Loucy (cell line): ENCODE measurements around the gene OR2A14.
A peak's percentile ranks its signal among the peaks of the same experiment; 100 is the strongest.
"Not testable (repeated sequence)": the region's sequence is repeated elsewhere in the genome, so short reads cannot be mapped to it uniquely, and the experiment has no call there.

Source experiments
- H2AFZ ChIP-seq: fragments of 200-600 bp; sonication (generic); 2 replicates; pipeline ENCODE4 v1.6.0; 2016; ENCODE audit warnings: antibody characterized with exemption, mild to moderate bottlenecking, low read length, moderate library complexity
- H3F3A ChIP-seq: fragments of 200-600 bp; 2 replicates; pipeline ENCODE4 v1.6.0; 2016; ENCODE audit warnings: antibody characterized with exemption, low read depth, mild to moderate bottlenecking
- H3K27me3 ChIP-seq: fragments of 200-600 bp; sonication (generic); 2 replicates; pipeline ENCODE4 v1.6.1; 2014; ENCODE audit warnings: low read length, mild to moderate bottlenecking; ENCODE audit not compliant: insufficient read depth, poor library complexity, severe bottlenecking
- H3K36me3 ChIP-seq: fragments of 200-600 bp; sonication (generic); 2 replicates; pipeline ENCODE4 v1.6.1; 2016; ENCODE audit warnings: low read length; ENCODE audit not compliant: insufficient read depth
- H3K4me1 ChIP-seq: fragments of 200-600 bp; sonication (generic); 2 replicates; pipeline ENCODE4 v1.5.1; 2014; ENCODE audit warnings: low read length, mild to moderate bottlenecking; ENCODE audit not compliant: insufficient read depth, poor library complexity, severe bottlenecking
- H3K4me2 ChIP-seq: fragments of 200-600 bp; sonication (generic); 2 replicates; pipeline ENCODE4 v1.6.0; 2014; ENCODE audit warnings: antibody characterized with exemption, low read length, low read depth, mild to moderate bottlenecking; ENCODE audit not compliant: poor library complexity, severe bottlenecking
- H3K4me3 ChIP-seq: fragments of 200-600 bp; sonication (generic); 2 replicates; pipeline ENCODE4 v1.5.1; 2014; ENCODE audit warnings: low read length, mild to moderate bottlenecking, mixed read lengths; ENCODE audit not compliant: poor library complexity, severe bottlenecking
- H3K79me2 ChIP-seq: fragments of 200-600 bp; sonication (generic); 2 replicates; pipeline ENCODE4 v1.6.1; 2014; ENCODE audit warnings: low read length; ENCODE audit not compliant: insufficient read depth
- H3K9ac ChIP-seq: fragments of 200-600 bp; sonication (generic); 2 replicates; pipeline ENCODE4 v1.6.0; 2014; ENCODE audit warnings: mild to moderate bottlenecking, low read depth, low read length, moderate library complexity; ENCODE audit not compliant: poor library complexity, severe bottlenecking
- H3K9me2 ChIP-seq: fragments of 200-600 bp; sonication (generic); replicated peaks from 2 replicates; pipeline ENCODE4 v1.6.1; 2016; ENCODE audit warnings: low read depth, low read length, mixed read lengths
- H3K9me3 ChIP-seq: fragments of 200-600 bp; sonication (generic); 2 replicates; pipeline ENCODE4 v1.6.1; 2014; ENCODE audit warnings: mild to moderate bottlenecking, antibody characterized with exemption, low read length, low read depth; ENCODE audit not compliant: insufficient read depth
- H4K20me1 ChIP-seq: fragments of 200-600 bp; sonication (generic); 2 replicates; pipeline ENCODE4 v1.6.0; 2014; ENCODE audit warnings: antibody characterized with exemption, low read length, mild to moderate bottlenecking; ENCODE audit not compliant: insufficient read depth, poor library complexity, severe bottlenecking
- TF ChIP-seq, protein P1 (sequence below): fragments of 200-600 bp; sonication (generic); conservative IDR thresholded peaks from 2 replicates; pipeline ENCODE4 v1.5.1; 2014; ENCODE audit warnings: mild to moderate bottlenecking, antibody characterized with exemption, low read length

The OR2A14 gene

DNA sequence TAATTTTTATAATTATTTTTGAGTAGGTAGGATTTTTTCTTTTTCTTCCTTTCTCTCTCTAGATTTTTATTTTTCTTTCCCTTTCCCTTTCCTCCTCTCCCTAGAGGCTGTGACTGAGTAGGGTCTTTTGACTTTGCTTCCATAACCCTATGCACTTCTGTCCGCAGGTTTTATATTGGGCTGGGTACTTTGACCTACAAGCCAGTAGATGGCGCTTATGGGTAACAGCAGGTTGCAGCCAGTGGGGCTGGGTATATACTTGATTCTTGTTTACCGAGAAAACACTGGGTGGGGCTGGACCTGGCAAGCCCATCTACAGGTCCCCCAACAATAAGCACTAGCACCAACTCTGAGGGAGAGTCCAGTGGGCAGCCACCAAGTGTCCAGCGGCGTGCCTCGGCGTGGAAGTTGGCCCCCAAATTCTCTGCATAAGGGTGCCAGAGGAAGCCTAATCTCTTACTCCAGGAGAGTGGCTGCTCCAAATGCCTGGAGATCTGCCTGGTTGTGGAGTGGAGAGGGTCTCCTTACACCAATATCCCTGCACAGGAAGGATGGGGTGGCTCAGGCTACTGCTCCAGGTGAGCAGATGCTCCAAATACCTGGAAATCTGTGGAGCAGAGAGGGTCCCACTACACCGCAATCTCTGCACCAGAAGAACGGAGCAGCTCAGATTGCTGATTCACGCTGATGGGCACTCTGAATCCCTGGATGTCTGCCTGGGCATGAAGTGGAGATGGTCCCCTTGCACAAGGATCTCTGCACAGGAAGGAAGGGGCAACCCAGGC, 55.6 kb downstream of the OR2A14 start:
- H3K4me3 ChIP-seq, H3F3A ChIP-seq, H3K9ac ChIP-seq, H4K20me1 ChIP-seq, H3K9me3 ChIP-seq, H3K4me2 ChIP-seq, H2AFZ ChIP-seq, H3K9me2 ChIP-seq, H3K36me3 ChIP-seq, H3K27me3 ChIP-seq, H3K4me1 ChIP-seq, H3K79me2 ChIP-seq: not testable (repeated sequence)
- TF ChIP-seq, protein P1, sequence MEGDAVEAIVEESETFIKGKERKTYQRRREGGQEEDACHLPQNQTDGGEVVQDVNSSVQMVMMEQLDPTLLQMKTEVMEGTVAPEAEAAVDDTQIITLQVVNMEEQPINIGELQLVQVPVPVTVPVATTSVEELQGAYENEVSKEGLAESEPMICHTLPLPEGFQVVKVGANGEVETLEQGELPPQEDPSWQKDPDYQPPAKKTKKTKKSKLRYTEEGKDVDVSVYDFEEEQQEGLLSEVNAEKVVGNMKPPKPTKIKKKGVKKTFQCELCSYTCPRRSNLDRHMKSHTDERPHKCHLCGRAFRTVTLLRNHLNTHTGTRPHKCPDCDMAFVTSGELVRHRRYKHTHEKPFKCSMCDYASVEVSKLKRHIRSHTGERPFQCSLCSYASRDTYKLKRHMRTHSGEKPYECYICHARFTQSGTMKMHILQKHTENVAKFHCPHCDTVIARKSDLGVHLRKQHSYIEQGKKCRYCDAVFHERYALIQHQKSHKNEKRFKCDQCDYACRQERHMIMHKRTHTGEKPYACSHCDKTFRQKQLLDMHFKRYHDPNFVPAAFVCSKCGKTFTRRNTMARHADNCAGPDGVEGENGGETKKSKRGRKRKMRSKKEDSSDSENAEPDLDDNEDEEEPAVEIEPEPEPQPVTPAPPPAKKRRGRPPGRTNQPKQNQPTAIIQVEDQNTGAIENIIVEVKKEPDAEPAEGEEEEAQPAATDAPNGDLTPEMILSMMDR = peak; percentile 46; the same call in 1 of the 2 replicates

DNA sequence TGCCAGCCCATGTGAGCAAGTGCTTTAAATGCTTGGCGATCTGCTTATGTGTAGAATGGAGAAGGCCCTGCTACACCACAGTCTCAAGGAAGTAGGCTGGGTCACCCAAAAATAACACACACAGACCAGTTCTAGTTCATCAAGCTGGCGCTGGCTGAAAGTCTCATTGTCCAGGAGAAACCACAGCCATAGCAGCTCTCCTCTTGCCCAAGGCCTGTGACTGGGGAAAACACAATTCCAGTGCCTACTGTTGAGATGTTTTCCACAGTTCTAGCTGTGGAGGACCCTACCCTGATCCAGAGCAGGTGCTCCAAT, 56.1 kb downstream of the OR2A14 start:
- not testable (repeated sequence) for H3K79me2 ChIP-seq, H3K36me3 ChIP-seq, H3K4me3 ChIP-seq, H3K9me2 ChIP-seq, H3F3A ChIP-seq, H3K4me1 ChIP-seq, H4K20me1 ChIP-seq, H3K27me3 ChIP-seq, H2AFZ ChIP-seq, H3K4me2 ChIP-seq, H3K9ac ChIP-seq, H3K9me3 ChIP-seq
